ENCODE results near the gene KLK3.
A peak's percentile ranks its signal among the peaks of the same experiment; 100 is the strongest.

KLK3 gene

GRCh38 chr19:50827476-50827875 is 27.2 kb upstream of the KLK3 start:
- H3K36me3 Mint-ChIP-seq (ENCODE audit: low read depth) = no peaks in the 10 kb centered on the region
- no peak overlapping the region for H3K27ac Mint-ChIP-seq
- H3K4me3 Mint-ChIP-seq = no peak overlapping the region
- no peaks in the 10 kb centered on the region for H3K9me3 Mint-ChIP-seq
- TF ChIP-seq CTCF (IDR thresholded peaks at IDR 0.05; ENCODE audit: unreplicated experiment in 3 of 3) = no peak
- peaks cover 45% of the 10 kb centered on the region for H3K27me3 Mint-ChIP-seq (ENCODE audit: low read depth)
- peaks cover 4% of the 10 kb centered on the region for H3K4me1 Mint-ChIP-seq

GRCh38 chr19:50829801-50830200 is 24.9 kb upstream of the KLK3 start:
- TF ChIP-seq CTCF (IDR thresholded peaks at IDR 0.05; ENCODE audit: unreplicated experiment in 3 of 3) = no peak

GRCh38 chr19:50830266-50831025 is 24.3 kb upstream of the KLK3 start:
- Mint-ChIP-seq H3K4me1 (no peaks in the 10 kb centered on the region), H3K4me3 (no peak overlapping the region), H3K27me3 (ENCODE audit: low read depth) (peaks cover 37% of the 10 kb centered on the region), H3K27ac (peak overlapping the region in 1 of 3 experiments; percentile 54), H3K36me3 (ENCODE audit: low read depth) (no peaks in the 10 kb centered on the region), H3K9me3 (no peaks in the 10 kb centered on the region)
- no peak for TF ChIP-seq CTCF (IDR thresholded peaks at IDR 0.05; ENCODE audit: unreplicated experiment in 3 of 3)

More at GRCh38 chr19:50829801-50830200, 24.9 kb upstream of the KLK3 start:
- Mint-ChIP-seq H3K9me3 (no peaks in the 10 kb centered on the region), H3K27me3 (ENCODE audit: low read depth) (peaks cover 35% of the 10 kb centered on the region), H3K4me1 (no peaks in the 10 kb centered on the region), H3K27ac (peak overlapping the region in 1 of 3 experiments; percentile 54), H3K36me3 (ENCODE audit: low read depth) (no peaks in the 10 kb centered on the region), H3K4me3 (no peak overlapping the region)

GRCh38 chr19:50831026-50831396 is 23.7 kb upstream of the KLK3 start:
- Mint-ChIP-seq H3K4me1 (no peaks in the 10 kb centered on the region), H3K27me3 (ENCODE audit: low read depth) (peaks cover 37% of the 10 kb centered on the region), H3K9me3 (no peaks in the 10 kb centered on the region), H3K4me3 (no peak overlapping the region), H3K36me3 (ENCODE audit: low read depth) (no peaks in the 10 kb centered on the region), H3K27ac (no peak overlapping the region)
- no peak for TF ChIP-seq CTCF (IDR thresholded peaks at IDR 0.05; ENCODE audit: unreplicated experiment in 3 of 3)

- H3K9me3 Mint-ChIP-seq = no peaks in the 10 kb centered on the region
- H3K27me3 Mint-ChIP-seq (ENCODE audit: low read depth) = peaks cover 41% of the 10 kb centered on the region
- no peak overlapping the region for H3K4me3 Mint-ChIP-seq
- H3K36me3 Mint-ChIP-seq (ENCODE audit: low read depth) = no peaks in the 10 kb centered on the region
- H3K27ac Mint-ChIP-seq = no peak overlapping the region
- no peaks in the 10 kb centered on the region for H3K4me1 Mint-ChIP-seq
- TF ChIP-seq CTCF (IDR thresholded peaks at IDR 0.05; ENCODE audit: unreplicated experiment in 3 of 3) = no peak
Measured at GRCh38 chr19:50832666-50833065, 22.0 kb upstream of the KLK3 start.
